RWPE1 (cell line): ENCODE data around the gene RPL36AL.

Experiments
- CTCF ChIA-PET: fragments of 350-600 bp; sonication (Branson Sonifier 250); formaldehyde crosslinking; extraction: SDS; loops from one replicate; lab custom pipeline; 2021; lab: Yijun Ruan, JAX
- POLR2A ChIA-PET: fragments of 400-600 bp; formaldehyde crosslinking; extraction: SDS; loops from one replicate; lab custom pipeline; 2020; ENCODE audit warnings: antibody characterized with exemption; ENCODE audit not compliant: low non-redundant PET; lab: Yijun Ruan, JAX
- DNase-seq: peaks from one replicate; pipeline ENCODE4 v3.0.0; 2012; ENCODE audit warnings: low spot score
- H3K27ac ChIP-seq: fragments of 450-650 bp; 2 replicates; pipeline ENCODE4 v1.5.1; 2017
- CTCF ChIP-seq: fragments of 450-650 bp; conservative IDR thresholded peaks from 2 replicates; pipeline ENCODE4 v1.5.1; 2017; ENCODE audit warnings: low read depth, mild to moderate bottlenecking

Gene RPL36AL

DNA sequence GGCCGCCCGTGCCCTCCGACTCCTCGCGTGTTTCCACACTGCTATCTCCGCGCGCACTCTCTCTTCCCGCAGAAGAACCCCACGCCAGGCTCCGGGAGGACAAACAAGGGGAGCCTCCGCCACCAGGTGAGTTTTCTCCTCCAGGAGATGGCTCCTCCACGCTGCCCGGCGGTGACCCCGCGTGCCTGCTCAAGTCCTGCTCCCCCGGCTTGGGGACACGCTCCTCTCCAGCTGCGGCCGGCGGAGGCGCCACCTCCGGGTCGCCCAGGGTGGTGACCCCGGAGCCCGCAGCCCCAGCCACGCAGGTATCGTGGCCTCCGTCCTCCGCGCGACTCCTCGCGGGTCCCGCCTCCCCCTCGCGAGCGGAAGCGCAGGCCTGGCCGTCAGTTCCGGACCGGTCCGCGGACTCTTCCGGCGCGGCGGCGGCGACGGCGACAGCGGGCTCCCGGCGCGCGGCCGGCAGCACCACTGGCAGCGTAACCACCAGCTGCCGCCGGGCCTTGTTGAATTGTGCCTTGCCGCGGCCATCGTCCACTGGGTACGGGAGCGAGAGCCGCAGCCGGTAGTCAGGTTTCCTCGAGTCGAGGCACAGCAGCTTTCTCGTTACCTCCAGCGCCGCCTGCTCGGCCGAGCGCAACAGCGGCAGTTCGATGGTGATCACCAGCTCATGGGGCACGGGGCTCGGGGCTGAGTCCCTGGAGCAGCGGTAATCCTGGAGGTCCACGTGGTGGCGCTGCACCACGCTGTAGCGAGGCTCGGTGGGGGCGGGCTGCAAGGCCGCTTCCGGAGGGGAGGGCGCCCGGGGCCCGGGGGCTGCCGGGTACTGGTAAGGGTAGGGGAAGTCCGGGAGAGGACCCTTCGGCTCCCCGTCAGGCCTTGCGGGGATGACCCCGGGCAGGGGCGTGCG, 13.5 kb upstream of the RPL36AL start:
- TF ChIP-seq CTCF = peak; percentile 90
- H3K27ac ChIP-seq = peak overlapping the region; percentile 97
- CTCF ChIA-PET = interaction anchor here (0.6 to 1.5 kb wide), 6 partner anchors 13 to 234 kb away, joined by 3 to 8 read pairs (median 4); partner anchors contain the start of genes KLHDC2 and MGAT2
- peak; percentile 85 for DNase-seq
- POLR2A ChIA-PET = interaction anchor here (0.5 to 1.3 kb wide), 4 partner anchors 13 to 474 kb away, joined by 3 to 12 read pairs (median 4); partner anchors contain the start of genes LRR1 and MGAT2

GRCh38 chr14:49623941-49624839, 3.8 kb upstream of the RPL36AL start:
- TF ChIP-seq CTCF = no peak
- CTCF ChIA-PET = interaction anchor here (0.6 to 0.7 kb wide), 3 partner anchors 158 to 1793 kb away, joined by 3 to 4 read pairs (median 3); no protein-coding TSS in a partner anchor
- peak overlapping the region; percentile 70 for H3K27ac ChIP-seq
- POLR2A ChIA-PET = interaction anchor here (0.6 kb wide), 1 partner anchor 19 kb away, joined by 4 read pairs; no protein-coding TSS in a partner anchor
- DNase-seq = peak; percentile 42

- no peak for TF ChIP-seq CTCF
- CTCF ChIA-PET = interaction anchor here (0.6 kb wide), 1 partner anchor 45 kb away, joined by 3 read pairs; no protein-coding TSS in a partner anchor
- peak overlapping the region; percentile 70 for H3K27ac ChIP-seq
- POLR2A ChIA-PET = no interaction called here
- no peak for DNase-seq
Observed at GRCh38 chr14:49623387-49623786, 3.0 kb upstream of the RPL36AL start.

GRCh38 chr14:49622022-49622607, 1.7 kb upstream of the RPL36AL start:
- ChIA-PET POLR2A (interaction anchor here (1.3 kb wide), 1 partner anchor 12 kb away, joined by 4 read pairs; no protein-coding TSS in a partner anchor), CTCF (interaction anchor here (0.9 kb wide), 1 partner anchor 227 kb away, joined by 3 read pairs; no protein-coding TSS in a partner anchor)
- H3K27ac ChIP-seq = no peak overlapping the region
- DNase-seq = no peak
- TF ChIP-seq CTCF = no peak

- no peak for DNase-seq
- CTCF ChIA-PET = interaction anchor here (0.9 to 1.0 kb wide), 2 partner anchors 13 to 228 kb away, joined by 3 to 6 read pairs; no protein-coding TSS in a partner anchor
- POLR2A ChIA-PET = interaction anchor here (1.3 to 1.6 kb wide), 4 partner anchors 13 to 35 kb away, joined by 4 to 10 read pairs (median 7); partner anchors contain the start of genes DNAAF2, LRR1 and RPS29
- TF ChIP-seq CTCF = no peak
- H3K27ac ChIP-seq = peak overlapping the region; percentile 94
Observed at GRCh38 chr14:49621114-49621881, 872 bp upstream of the RPL36AL start.
